Measurements from ENCODE around the gene DYSF.

The DYSF gene

GRCh38 chr2:71457123-71457915 is 4.0 kb downstream of the DYSF start:
- DNase-seq: no peak

GRCh38 chr2:71457923-71458322 is 4.6 kb downstream of the DYSF start:
- no peak for DNase-seq

- DNase-seq: no peak
Observed at GRCh38 chr2:71458413-71459083, 5.2 kb downstream of the DYSF start.

DNA sequence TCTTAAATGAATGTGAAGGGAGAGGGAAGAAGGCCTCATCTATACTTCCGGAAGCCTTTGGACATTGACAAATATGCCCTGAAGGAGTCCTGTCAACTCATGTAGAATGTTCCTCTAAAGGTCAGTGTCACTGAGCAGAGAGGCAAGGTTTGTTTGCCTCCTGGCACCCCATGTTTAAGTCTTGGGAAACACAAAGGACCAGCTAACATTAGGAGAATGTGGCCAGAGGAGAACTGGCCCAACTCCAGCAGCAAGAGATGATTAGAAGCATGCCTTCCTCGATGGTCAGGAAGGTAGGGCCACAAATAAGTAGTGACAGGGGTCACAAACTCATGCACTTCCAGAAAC is 5.7 kb downstream of the DYSF start:
- no peak for DNase-seq

DNA sequence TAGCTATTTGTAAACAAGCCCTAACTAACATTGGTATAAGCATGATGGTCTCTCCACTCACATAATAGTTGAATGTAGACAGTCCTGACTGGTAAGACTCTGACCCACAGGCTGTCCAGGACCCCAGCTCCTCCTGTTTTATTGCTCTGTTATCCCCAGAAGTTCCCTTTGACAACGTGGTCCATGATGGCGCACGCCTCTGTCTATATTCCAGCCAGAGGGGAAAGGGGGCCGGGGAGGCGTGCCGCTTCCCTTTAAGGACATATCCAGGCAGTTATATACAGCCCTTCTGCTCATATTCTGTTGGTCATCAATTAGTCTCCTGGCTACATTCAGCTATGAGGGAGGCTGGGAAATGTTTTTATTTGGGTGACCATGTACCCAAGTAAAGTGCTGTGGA is 6.7 kb downstream of the DYSF start:
- DNase-seq: no peak

- DNase-seq: no peak
Observed at GRCh38 chr2:71460595-71461303, 7.4 kb downstream of the DYSF start.

DNA sequence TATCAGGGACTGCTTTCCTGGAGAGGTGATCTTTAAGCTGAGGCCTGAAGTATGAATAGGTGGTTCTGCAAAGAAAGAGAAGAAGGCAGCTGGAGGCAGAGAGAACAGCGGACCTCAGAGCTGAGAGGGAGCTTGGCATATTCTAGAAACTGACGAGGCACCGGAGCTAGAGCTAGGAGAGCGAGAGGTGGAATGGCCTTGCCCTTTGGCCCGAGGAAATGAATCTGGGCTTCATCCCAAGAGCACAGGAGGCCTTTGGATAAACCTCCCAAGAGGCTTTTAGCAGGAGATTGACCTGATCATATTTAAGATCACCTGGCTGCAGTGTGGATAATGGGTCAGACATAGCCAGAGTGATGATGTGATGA is 7.9 kb downstream of the DYSF start:
- no peak for DNase-seq

GRCh38 chr2:71462056-71462605 is 8.8 kb downstream of the DYSF start:
- DNase-seq: no peak

DNA sequence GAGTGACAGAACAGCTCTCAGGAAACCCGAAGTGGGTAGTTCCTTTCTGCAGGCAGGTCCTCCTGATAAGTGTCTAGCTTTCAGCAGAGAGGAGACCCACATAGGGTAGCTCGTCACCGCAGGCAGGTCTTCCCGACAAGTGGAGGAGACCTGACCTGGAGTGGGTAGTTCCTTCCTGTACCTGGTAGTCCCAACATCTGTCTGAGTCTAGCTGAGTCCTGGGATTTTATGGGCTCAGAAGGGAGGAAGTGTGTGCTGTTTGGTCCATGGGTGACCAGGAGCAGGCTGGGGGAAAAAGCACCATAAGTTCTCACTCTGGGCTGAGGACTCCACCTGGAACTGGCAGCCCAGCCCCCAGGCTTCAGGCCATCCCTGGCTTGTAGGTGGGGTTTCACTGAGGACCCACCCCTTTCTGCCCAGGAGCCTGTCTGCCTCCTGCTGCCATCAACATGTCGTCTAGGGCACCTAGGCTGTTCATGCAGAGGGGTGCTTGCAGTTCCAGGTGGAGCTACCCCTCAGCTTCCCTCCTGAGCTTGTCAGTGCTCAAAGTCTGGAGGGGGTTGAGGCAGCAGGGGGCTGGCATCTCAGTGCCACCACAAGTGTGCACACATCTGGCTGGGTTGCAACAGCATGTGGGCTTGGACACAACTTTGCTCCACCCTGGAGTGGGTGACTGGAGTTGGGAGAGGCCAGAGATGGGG is 9.4 kb downstream of the DYSF start:
- no peak for DNase-seq

DNA sequence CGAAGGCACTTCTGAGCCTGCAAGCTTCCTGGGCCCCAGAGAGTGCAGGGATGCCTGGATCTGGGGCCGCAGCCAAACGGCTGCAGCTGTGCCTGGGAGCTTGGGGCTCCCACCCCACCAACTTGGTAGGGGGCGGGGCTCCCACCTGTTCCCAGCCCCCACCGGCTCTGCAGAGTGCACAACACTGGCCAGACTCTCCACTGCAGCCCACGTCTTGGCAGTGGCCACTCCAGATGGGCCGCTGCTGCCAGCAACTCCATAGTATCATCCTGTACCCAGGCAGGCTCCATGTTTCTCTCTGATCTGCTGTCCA is 9.9 kb downstream of the DYSF start:
- no peak for DNase-seq

DNA sequence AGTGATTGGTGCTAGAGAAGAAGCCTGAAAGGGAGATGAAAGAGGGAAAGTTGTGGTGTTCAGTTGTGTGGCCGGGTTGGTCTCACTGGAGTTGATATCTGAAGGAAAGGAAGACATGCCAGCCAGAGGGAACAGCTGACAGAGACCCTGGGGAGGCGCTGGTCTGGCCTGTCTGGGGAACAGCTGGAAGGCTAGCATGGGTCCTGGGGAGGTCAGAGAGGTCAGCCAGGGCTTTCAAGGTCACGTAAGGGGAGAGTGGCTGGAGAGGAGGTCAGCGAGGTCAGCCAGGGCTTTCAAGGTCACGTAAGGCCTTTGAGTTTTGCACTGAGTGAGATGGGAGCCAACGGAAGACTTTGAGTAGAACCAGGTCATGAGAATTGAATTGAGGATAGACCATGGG is 11.0 kb downstream of the DYSF start:
- no peak for DNase-seq

- no peak for DNase-seq
Observed at GRCh38 chr2:71465356-71465755, 12.0 kb downstream of the DYSF start.

GRCh38 chr2:71465961-71466300 is 12.6 kb downstream of the DYSF start:
- no peak for DNase-seq

- DNase-seq: no peak
Observed at GRCh38 chr2:71466301-71467179, 13.2 kb downstream of the DYSF start.

DNA sequence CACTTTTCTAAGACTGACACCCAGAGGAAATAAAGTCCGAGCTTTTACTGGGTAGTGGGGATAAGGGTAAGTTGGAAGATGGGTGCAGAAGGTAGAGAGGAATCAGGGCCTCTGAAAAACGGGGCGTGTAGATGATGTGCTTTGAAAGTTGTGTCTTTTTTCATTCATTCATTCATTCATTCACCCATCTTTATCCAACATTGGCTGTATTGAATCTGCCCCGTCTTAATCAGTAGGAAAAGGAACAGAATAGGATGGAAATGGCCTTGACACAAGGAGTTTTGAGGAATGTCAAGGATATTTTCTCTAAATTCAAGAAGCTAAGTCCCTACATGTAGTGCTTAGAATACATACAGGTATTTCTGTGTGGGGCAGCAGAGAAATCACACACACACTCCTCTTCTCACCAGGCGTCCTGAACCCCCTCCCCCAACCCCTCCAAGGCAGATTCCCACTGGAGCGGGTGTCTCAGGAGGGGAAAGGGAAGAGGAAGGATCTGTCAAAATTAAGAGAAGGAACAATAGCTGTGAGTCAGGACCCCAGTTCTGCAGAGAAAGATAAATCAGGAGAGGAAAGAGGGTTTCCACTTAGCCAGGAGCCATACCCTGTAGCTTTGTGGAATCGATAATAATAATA is 13.9 kb downstream of the DYSF start:
- DNase-seq: no peak

DNA sequence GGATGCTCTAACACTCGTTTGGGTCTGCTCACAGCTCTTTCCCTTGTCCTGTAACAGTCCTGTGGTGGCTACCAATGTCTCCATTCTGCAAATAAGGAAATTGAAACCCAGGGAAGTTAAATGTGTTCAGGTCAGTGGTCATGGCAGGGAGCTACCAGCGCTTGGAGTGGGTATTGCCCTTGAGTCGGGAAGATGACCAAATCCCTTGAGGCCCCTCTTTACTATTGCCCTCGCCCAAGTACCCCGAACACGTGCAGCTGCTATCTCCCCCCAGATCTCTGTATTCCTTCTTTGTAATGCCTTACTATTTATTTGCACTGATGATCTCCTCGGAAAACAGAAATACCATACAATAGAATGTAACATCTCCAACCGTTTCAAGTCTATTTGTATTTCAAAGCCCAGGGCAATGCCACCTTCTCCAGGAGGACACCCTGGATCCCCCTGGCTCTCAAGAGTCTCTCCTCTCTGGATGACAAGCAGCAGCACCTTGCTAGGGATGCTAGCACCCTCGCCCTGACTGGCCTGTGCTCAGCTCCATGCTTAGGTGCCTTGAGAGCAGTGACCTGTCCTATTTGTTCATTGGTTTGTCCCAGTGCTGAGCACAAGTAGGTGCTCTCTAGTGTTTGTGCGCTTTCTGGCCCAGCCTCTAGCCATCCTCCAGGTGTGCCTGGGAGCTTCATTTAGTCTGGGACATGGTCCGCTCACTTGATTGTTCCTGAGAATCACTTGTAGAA is 15.1 kb downstream of the DYSF start:
- DNase-seq: no peak

GRCh38 chr2:71469403-71470398 is 16.3 kb downstream of the DYSF start:
- no peak for DNase-seq

DNA sequence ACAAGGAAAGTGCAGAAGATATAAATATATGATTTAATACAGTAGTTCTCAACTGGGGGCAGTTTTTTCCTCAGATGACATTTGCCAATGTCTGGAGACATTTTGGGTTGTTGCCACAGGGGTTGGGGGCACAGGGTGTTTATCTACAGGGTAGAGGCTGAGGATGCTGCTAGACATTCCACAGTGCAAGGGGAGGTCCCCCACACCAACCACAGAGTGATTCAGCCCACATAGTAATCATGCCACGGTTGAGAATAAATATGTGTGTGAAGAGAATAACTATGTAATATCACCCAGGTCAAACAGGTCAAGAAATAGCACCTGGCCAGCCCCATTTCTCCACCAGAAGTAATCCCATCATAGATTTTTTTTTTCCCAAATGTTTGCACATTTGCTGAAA is 17.9 kb downstream of the DYSF start:
- DNase-seq: no peak

DNA sequence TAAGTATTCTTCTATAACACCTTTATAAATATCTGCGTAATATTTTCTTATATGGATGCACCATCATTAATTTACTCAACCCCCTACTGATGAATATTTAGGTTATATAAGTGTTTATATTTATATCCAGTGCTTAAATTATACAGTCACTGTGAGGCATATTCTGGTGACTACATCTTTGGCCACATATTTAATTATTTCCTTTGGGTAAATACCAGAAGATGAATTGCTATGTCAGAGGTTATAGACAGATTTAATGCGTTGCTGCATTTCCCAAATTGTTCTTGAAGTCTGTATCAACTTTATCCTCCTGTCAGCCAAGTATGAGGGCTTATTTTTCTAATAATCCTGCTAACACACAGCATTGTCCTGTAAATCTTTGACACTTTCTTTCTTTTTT is 18.7 kb downstream of the DYSF start:
- no peak for DNase-seq
